Heart left ventricle (tissue), 16 donors: ENCODE results near the gene IL7R. TPM values are rescaled to one million over a fixed set of nuclear protein-coding genes. Genes with fewer than 3 reads are reported as not detected.

Source experiments
- ATAC-seq, 4 donors: fragments of 200-7000 bp; cut with Tn5 transposase; one replicate each; pipeline ENCODE4 v1.9.1; 2020 to 2022; ENCODE audit warnings: moderate library complexity in 4 of 4, mild to moderate bottlenecking in 3 of 4, moderate number of reproducible peaks in 1 of 4
- DNase-seq, 5 donors: peaks; one replicate each; pipeline ENCODE4 v3.0.0-alpha.2; 2020
- H3K27ac ChIP-seq, 12 donors: fragments of 200-600 bp; sonication (generic) in 4 of 12; one replicate each; pipeline versions ENCODE4 v1.5.0 to v1.8.0; 2016 to 2022; ENCODE audit warnings: mild to moderate bottlenecking in 2 of 12
- H3K27me3 ChIP-seq, 9 donors: fragments of 200-600 bp; sonication (generic) in 2 of 9; one replicate each; pipeline versions ENCODE4 v1.5.1 to v1.8.0; 2016 to 2022; ENCODE audit warnings: mild to moderate bottlenecking in 3 of 9
- H3K36me3 ChIP-seq, 9 donors: fragments of 200-600 bp; sonication (generic) in 2 of 9; one replicate each; pipeline versions ENCODE4 v1.5.0 to v1.8.0; 2018 to 2022; ENCODE audit warnings: mild to moderate bottlenecking in 2 of 9
- H3K4me1 ChIP-seq, 12 donors: fragments of 200-600 bp; sonication (generic) in 4 of 12; one replicate each; pipeline versions ENCODE4 v1.5.0 to v1.8.0; 2016 to 2022; ENCODE audit warnings: mild to moderate bottlenecking in 3 of 12
- H3K4me3 ChIP-seq, 12 donors: fragments of 200-600 bp; sonication (generic) in 4 of 12; one replicate each; pipeline versions ENCODE4 v1.5.0 to v1.8.0; 2017 to 2022; ENCODE audit warnings: mild to moderate bottlenecking in 9 of 12, moderate library complexity in 4 of 12
- H3K9me3 ChIP-seq, 12 donors: fragments of 200-600 bp; sonication (generic) in 4 of 12; one replicate each; pipeline versions ENCODE4 v1.5.0 to v1.8.0; 2016 to 2022; ENCODE audit warnings: mild to moderate bottlenecking in 1 of 12
- POLR2A ChIP-seq, 2 donors: fragments of 450-650 bp; IDR thresholded peaks; one replicate each; pipeline ENCODE4 v1.6.1; 2017; ENCODE audit warnings: antibody characterized with exemption in 2 of 2, mild to moderate bottlenecking in 2 of 2, moderate library complexity in 2 of 2
- WGBS, 4 donors: extraction: QIAGEN DNeasy Blood & Tissue Kit in 2 of 4; methylation state at CpG; one replicate each; pipeline versions ENCODE4 v1.1.5 to v1.1.7; 2013 to 2018; 5-methylcytosine and 5-hydroxymethylcytosine counted together
- intact Hi-C, 10 donors: fragments of 100-400 bp; cut with DNase I; formaldehyde crosslinking; loops; one replicate each; pipeline versions ENCODE4 v1.11.1 to v1.14.2; 2022
- polyA plus RNA-seq, 2 donors: library from polyadenylated mRNA; stranded (reverse); fragments of 200-250 nt; gene quantifications; one replicate each; pipeline ENCODE4 v1.2.3, GENCODE V29; 2013
- total RNA-seq, 9 donors: library from RNA; depleted of rRNA in 2 of 9; stranded (reverse); fragments of >200 nt in 2 of 9; fragmentation: NEBNext Ultra II Directional in 3 of 9; extraction: Animal tissue kit (Norgen Biotek cat#: 25700) in 3 of 9; gene quantifications; one replicate each; pipeline versions ENCODE4 v1.1.0 to v1.2.4, GENCODE V29; 2016 to 2023
- TF ChIP-seq, protein P1 (sequence below), 12 donors: fragments of 200-600 bp; sonication (generic) in 4 of 12; IDR thresholded peaks; one replicate each; pipeline versions ENCODE4 v1.5.0 to v1.8.0; 2018 to 2022; ENCODE audit warnings: antibody characterized with exemption in 12 of 12, mild to moderate bottlenecking in 5 of 12
- donor health status: ischemic (EF 13 %, LVEDD 7.1; RV severe dilation, severe dysfunction).
- donor health status: healthy with polysubstance abuse.
- donor health status: DM: no; HTN: yes; CAD: no.
- donor health status: DM: no; HTN: no; CAD: no.
- donor health status: ischemic (EF 25% LVEDD 6.9; RV normal size, moderate dysfunction).
- donor health status: ischemic (EF 25% LVEDD 5.7; RV mildly dilated, moderate dysfunction).
- donor health status: healthy.
- donor health status: DM: yes; HTN: yes; CAD: no.
- donor health status: ischemic (EF 35%, LVEDD 5.7; RV mildly dilated, moderate dysfunction).
- donor health status: nonischemic (EF 11% LVEDD 7.7; RV severe dilation, severe dysfunction).
- donor health status: DM: yes; HTN: yes; CAD: no.
- donor health status: PGD.
- donor health status: ischemic (EF 29% LVEDD 5.4; RV normal size, mild dysfunction).
- donor health status: nonischemic (EF 23%, LVEDD 6.1; RV moderate dilation, normal function).

The IL7R gene
- total and polyA plus RNA-seq, 11 donors, result 0.27 to 12.0 (median 0.61) TPM

DNA sequence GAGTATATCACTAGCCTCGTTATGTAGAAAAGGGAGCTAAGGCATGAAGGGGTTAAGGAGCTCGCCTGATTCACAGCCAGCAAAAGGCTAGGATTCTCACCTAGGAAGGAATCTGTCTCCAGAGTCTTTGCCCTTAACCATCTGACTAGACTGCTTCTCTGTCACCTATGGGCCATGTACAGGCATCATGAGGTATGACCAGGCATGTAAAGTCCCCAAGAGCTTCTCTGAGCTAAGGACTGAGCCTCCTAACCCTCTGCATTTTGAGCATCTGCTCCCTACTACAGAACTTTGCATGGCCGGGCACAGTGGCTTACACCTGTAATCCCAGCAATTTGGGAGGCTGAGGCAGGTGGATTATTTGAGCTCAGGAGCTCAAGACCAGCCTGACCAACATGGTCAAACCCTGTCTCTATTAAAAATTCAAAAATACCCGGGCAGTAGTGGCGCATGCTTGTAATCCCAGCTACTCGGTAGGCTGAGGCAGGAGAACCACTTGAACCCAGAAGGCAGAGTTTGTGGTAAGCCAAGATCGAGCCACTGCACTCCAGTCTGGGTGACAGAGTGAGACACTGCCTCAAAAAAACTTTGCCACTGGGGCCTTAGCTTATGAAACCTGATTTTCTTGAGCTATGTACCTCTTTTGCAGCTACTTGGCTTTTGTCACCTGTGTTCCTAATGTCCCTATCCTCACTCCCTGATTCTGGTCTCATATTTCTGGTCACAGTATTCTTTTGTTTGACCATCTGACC, 33.2 kb upstream of the IL7R start:
- Histone ChIP-seq H3K4me1 (no peaks in the 10 kb centered on the region), H3K27ac (no peak overlapping the region), H3K27me3 (peaks cover 0 to 3% (median 0%) of the 10 kb centered on the region in 9 donors), H3K36me3 (no peaks in the 10 kb centered on the region), H3K9me3 (no peaks in the 10 kb centered on the region), H3K4me3 (no peak overlapping the region)
- 72 to 81% (median 75%) methylated on average over 7 of the region's 7 CpGs for WGBS, 4 donors
- TF ChIP-seq, protein P1, sequence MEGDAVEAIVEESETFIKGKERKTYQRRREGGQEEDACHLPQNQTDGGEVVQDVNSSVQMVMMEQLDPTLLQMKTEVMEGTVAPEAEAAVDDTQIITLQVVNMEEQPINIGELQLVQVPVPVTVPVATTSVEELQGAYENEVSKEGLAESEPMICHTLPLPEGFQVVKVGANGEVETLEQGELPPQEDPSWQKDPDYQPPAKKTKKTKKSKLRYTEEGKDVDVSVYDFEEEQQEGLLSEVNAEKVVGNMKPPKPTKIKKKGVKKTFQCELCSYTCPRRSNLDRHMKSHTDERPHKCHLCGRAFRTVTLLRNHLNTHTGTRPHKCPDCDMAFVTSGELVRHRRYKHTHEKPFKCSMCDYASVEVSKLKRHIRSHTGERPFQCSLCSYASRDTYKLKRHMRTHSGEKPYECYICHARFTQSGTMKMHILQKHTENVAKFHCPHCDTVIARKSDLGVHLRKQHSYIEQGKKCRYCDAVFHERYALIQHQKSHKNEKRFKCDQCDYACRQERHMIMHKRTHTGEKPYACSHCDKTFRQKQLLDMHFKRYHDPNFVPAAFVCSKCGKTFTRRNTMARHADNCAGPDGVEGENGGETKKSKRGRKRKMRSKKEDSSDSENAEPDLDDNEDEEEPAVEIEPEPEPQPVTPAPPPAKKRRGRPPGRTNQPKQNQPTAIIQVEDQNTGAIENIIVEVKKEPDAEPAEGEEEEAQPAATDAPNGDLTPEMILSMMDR (IDR thresholded peaks at IDR 0.05), result no peak
- no peak for TF ChIP-seq POLR2A (IDR thresholded peaks at IDR 0.05)
- no peak for DNase-seq
- intact Hi-C loops, result no loop called here
- ATAC-seq, result no peak

GRCh38 chr5:35826056-35826455, 30.6 kb upstream of the IL7R start:
- no peaks in the 10 kb centered on the region for H3K36me3 ChIP-seq
- intact Hi-C loops, result no loop called here
- no peaks in the 10 kb centered on the region for H3K9me3 ChIP-seq
- WGBS, 4 donors, result 79 to 88% (median 84%) methylated on average over 2 to 3 of the region's 3 CpGs
- DNase-seq (no peak), ATAC-seq (no peak)
- peaks cover 0 to 3% (median 0%) of the 10 kb centered on the region in 9 donors for H3K27me3 ChIP-seq
- TF ChIP-seq, protein P1 (IDR thresholded peaks at IDR 0.05), result no peak
- TF ChIP-seq POLR2A (IDR thresholded peaks at IDR 0.05), result no peak
- no peak overlapping the region for H3K4me3 ChIP-seq
- no peak overlapping the region for H3K27ac ChIP-seq
- no peaks in the 10 kb centered on the region for H3K4me1 ChIP-seq

GRCh38 chr5:35826554-35826953, 30.1 kb upstream of the IL7R start:
- Histone ChIP-seq H3K27ac (no peak overlapping the region), H3K27me3 (peaks cover 0 to 3% (median 0%) of the 10 kb centered on the region in 9 donors), H3K4me1 (no peaks in the 10 kb centered on the region), H3K36me3 (no peaks in the 10 kb centered on the region), H3K4me3 (no peak overlapping the region), H3K9me3 (no peaks in the 10 kb centered on the region)
- DNase-seq (no peak), ATAC-seq (no peak)
- 70 to 80% (median 79%) methylated on average over 2 of the region's 2 CpGs for WGBS, 4 donors
- TF ChIP-seq POLR2A (IDR thresholded peaks at IDR 0.05), result no peak
- TF ChIP-seq, protein P1 (IDR thresholded peaks at IDR 0.05), result no peak
- intact Hi-C loops, result no loop called here

GRCh38 chr5:35828082-35828598, 28.6 kb upstream of the IL7R start:
- WGBS, 4 donors, result 82 to 94% (median 89%) methylated on average over 4 of the region's 4 CpGs
- TF ChIP-seq POLR2A (IDR thresholded peaks at IDR 0.05), result no peak
- TF ChIP-seq, protein P1 (IDR thresholded peaks at IDR 0.05), result no peak
- ATAC-seq (no peak), DNase-seq (no peak)
- Histone ChIP-seq H3K27me3 (no peaks in the 10 kb centered on the region), H3K36me3 (no peaks in the 10 kb centered on the region), H3K27ac (no peak overlapping the region), H3K9me3 (no peaks in the 10 kb centered on the region), H3K4me1 (no peaks in the 10 kb centered on the region), H3K4me3 (no peak overlapping the region)
- intact Hi-C loops, result no loop called here
